ENCODE measurements around the gene MED31.

Gene MED31

GRCh38 chr17:6651919-6652452 is 581 bp upstream of the MED31 start:
- no peak for DNase-seq

- DNase-seq = no peak
Measured at GRCh38 chr17:6648181-6648580, 3.2 kb downstream of the MED31 start.

- DNase-seq = no peak
Measured at GRCh38 chr17:6643451-6644125, 7.8 kb downstream of the MED31 start.

- no peak for DNase-seq
Measured at GRCh38 chr17:6642592-6642991, 8.8 kb downstream of the MED31 start.

- no peak for DNase-seq
Measured at GRCh38 chr17:6641247-6641863, 10.1 kb downstream of the MED31 start.

GRCh38 chr17:6640536-6641246 is 10.7 kb downstream of the MED31 start, which contains the start of the genes KIAA0753 and TXNDC17:
Gene KIAA0753 (minus strand): TSS chr17:6640711. CDS start chr17:6635103, 5,608 bp downstream.
Gene TXNDC17 (plus strand): TSS chr17:6641060. CDS start chr17:6641083, 23 bp downstream.
- peak; percentile 87 for DNase-seq

GRCh38 chr17:6639586-6640535 is 11.5 kb downstream of the MED31 start:
- no peak for DNase-seq

GRCh38 chr17:6639014-6639585 is 12.3 kb downstream of the MED31 start:
- DNase-seq = no peak

- DNase-seq = no peak
Measured at GRCh38 chr17:6638046-6638908, 13.1 kb downstream of the MED31 start.

- DNase-seq = no peak
Measured at GRCh38 chr17:6637458-6637840, 14.0 kb downstream of the MED31 start.

- DNase-seq = no peak
Measured at GRCh38 chr17:6636616-6637457, 14.6 kb downstream of the MED31 start.

GRCh38 chr17:6636105-6636504 is 15.3 kb downstream of the MED31 start:
- no peak for DNase-seq

- no peak for DNase-seq
Measured at GRCh38 chr17:6633263-6633662, 18.1 kb downstream of the MED31 start.

GRCh38 chr17:6632530-6632929 is 18.9 kb downstream of the MED31 start:
- DNase-seq = no peak

GRCh38 chr17:6630390-6630789 is 21.0 kb downstream of the MED31 start:
- DNase-seq = no peak

- DNase-seq = no peak
Measured at GRCh38 chr17:6627019-6627418, 24.4 kb downstream of the MED31 start.

- no peak for DNase-seq
Measured at GRCh38 chr17:6626616-6627015, 24.8 kb downstream of the MED31 start.

- no peak for DNase-seq
Measured at GRCh38 chr17:6623941-6624340, 27.5 kb downstream of the MED31 start.

GRCh38 chr17:6611231-6611630 is 40.2 kb downstream of the MED31 start:
- no peak for DNase-seq

- DNase-seq = no peak
Measured at GRCh38 chr17:6610011-6610410, 41.4 kb downstream of the MED31 start.
